AG08396 (cell line): ENCODE measurements around the gene ADAMTSL5.
A peak's percentile ranks its signal among the peaks of the same experiment; 100 is the strongest.
"Not testable (repeated sequence)": the region's sequence is repeated elsewhere in the genome, so short reads cannot be mapped to it uniquely, and the experiment has no call there.

ENCODE experiments used
- DNase-seq: peaks from one replicate; pipeline ENCODE4 v3.0.0; 2012; ENCODE audit warnings: low spot score, mixed read lengths

Gene ADAMTSL5

GRCh38 chr19:1481893-1482360 lies 30.9 kb downstream of the ADAMTSL5 start:
- no peak for DNase-seq

GRCh38 chr19:1481224-1481892 lies 31.5 kb downstream of the ADAMTSL5 start:
- no peak for DNase-seq

DNA sequence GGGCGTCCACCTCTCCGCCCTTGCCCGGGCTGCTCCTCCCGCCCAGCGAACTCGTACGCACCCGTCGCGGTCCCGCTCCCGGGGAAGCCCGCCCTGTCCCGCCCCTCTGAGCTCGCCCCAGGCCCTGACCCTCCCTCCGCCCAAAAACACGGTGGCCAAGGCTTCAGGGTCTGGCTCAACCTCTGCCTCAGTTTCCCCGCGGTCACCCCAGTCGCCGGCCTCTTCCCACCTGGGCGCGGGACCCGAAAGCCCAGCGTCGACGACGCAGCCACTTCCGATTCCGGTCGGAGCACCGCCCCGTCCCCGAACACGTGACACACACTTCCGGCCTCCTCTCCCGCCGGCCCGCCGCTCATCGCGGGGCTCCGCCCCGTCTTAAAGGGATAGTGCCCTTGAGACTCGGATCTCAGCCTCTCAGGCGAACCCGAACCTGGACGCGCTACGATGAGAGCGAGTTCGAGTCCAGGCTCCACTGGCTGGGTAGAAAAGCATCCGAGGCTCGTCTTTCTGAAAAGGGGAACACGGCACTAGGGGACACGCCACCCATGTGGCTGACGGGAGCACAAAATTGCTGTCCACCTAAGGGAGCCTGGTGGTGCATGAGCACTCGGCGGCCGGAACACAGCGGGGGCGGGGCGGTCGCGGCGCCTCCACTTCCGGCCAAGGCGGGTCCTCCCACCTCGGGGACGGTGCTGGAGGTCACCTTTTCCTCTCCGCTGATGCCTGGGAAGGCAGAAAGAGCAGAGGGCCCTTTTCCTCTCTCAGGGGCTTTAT lies 33.7 kb downstream of the ADAMTSL5 start, which contains the start of gene C19orf25:
C19orf25 (minus strand) TSS at position 282 of the 774 bp plus-strand sequence. CDS start 312 bp downstream, outside the sequence.
- peak; percentile 98 for DNase-seq

GRCh38 chr19:1477056-1477455 lies 35.8 kb downstream of the ADAMTSL5 start:
- DNase-seq, result not testable (repeated sequence)

- no peak for DNase-seq
Measured at GRCh38 chr19:1475751-1476437, 36.9 kb downstream of the ADAMTSL5 start.

DNA sequence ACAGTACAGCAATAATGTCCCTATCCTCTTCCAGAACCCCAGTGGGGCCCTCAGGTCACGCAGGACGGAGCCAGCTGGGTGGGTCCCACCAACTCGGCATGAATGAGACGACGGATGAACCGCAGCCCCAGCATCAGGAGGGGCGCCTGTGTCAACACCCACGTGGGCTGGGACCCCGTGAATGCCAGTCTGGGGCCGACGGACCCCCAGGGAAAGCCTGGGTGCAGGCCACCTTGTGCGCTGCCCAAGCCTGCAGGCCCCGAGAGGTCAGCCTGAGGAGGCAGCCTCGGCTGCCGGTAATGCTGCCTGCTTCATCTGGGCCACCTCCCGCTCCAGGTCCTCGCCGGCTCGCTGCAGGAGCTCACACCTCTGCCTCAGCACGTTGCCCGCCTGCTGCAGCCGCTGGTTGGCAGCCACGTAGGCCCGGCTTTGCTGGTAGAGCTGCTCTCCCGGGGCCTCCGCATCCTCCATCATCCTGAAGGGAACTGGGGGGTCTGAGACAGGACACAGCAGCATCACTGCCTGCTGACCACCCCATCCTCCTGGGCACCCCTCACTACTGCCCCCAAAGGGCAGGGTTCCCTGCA lies 38.0 kb downstream of the ADAMTSL5 start:
- DNase-seq, result no peak

GRCh38 chr19:1474011-1474764 lies 38.6 kb downstream of the ADAMTSL5 start:
- DNase-seq, result peak; percentile 68

DNA sequence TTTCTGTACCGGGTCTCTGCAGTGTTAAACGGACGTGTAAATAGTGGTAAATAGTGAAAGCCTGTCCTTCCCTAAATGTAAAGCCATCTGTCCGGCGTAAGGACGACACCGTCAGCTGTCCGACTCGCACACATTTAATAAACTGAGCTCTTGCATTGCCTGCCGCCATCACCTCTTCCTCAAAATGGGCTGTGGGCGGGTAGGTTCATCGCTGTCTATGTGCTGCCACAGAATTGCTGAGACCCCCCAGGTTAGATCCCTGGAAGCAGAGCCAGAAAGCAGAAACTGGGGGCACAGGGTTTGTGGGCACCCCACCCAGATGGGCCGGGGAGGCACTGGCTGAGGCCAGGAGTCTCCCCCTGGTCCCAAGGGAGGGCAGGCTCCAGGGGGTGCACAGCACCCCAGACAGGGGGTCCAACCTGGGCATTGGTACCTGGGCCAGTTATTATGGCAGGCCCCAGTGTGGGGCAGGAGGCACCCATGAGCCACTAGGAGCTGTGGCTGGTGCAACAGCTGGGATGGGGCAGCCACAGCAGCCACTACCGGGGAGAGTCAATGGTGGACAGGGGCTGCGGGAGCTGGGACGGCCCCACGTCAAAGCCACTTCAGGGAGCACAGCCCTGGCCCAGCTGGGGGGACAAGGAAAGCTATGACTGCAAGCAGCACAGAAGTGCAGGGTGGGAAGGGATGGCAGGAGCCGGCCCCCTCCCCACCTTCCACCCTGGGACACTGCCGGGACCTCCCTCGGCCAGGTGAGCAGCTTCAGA lies 39.6 kb downstream of the ADAMTSL5 start:
- no peak for DNase-seq

DNA sequence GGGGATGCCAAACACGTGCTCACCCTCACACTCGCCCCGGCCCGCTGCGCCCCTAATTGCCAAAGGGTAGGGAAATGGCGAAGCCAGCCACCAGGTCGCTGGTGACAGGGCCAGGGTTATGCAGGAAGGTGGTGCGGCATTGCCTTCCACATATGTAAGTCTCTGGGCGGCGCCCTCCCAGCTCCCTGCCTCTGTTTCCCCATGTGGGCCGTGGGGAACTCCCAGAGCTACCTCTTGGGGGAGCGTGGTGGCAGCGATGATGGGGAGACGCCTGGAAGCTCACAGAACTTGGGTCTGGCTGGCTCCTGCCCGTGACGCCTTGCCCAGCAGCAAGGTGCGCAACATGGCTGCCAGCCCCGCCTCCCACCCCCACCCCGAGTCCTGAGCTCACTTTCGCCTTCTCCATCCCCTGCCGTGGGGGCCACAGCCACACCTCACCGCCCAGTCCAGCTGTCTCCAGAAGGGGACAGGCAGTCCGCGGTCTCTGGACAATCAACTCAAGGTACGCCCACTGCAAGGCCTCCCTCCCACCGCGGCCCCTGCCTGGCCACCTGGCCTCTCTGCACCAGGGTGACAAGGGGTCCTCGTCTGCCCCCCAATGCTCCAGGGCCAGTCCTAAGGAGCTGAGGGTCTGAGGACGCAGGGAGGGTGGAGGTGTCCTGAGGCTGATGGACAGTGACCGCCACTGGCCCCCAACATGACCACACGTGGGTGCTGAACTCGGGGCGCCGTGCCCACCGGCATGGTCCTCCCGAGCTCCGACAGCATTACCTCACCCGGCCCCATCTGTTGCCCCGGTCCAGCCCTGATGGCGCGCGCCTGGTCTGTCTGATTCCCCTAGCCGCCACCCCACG lies 40.4 kb downstream of the ADAMTSL5 start:
- DNase-seq, result no peak

- no peak for DNase-seq
Measured at GRCh38 chr19:1471515-1472160, 41.2 kb downstream of the ADAMTSL5 start.

- no peak for DNase-seq
Measured at GRCh38 chr19:1471010-1471514, 41.8 kb downstream of the ADAMTSL5 start.

DNA sequence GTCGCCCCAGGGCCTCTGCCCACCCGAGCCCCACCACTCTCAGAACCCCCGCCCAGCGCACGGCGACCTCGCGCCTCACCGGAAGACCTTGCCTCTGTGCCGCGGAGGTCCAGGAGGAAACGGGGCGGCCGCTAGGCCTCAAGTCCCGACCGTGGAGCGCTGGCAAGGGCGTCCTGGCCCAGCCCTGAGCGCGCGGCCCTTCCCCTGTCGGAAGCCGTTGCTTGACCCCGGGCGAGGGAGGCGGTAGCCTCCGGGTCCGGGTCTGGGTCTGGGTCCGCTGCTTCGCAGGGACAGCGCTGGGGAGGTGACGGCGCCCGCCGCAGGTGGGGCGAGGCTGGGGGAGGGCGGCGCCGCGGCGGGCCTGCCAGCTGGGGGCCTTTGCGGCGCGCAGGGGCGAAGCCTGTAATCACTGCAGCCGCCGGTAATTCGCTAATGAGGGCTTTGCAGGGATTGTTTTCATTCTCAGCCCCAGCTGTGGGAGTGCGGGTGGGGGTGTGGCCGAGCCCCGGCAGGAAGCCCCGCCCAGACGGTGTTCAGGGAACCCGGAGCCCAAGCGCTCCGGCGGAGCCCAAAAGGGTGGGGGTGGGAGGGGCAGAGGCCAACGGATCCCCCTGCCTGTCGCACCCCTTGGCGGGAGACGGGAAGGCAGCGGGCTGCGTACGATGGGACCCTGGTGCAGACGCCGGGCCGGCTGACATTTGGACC lies 42.4 kb downstream of the ADAMTSL5 start:
- DNase-seq, result peak; percentile 72

DNA sequence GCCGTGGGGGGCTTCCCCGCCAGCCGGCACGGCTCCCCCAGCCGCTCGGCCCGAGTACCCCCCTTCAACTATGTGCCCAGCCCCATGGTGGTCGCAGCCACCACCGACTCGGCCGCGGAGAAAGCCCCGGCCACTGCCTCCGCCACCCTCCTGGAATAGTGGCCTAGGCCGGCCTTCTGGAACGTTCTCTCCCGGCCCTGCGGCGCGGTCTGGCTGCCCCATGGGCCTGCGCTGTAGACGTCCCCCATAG lies 42.8 kb downstream of the ADAMTSL5 start:
- DNase-seq, result no peak

GRCh38 chr19:1469255-1470054 lies 43.4 kb downstream of the ADAMTSL5 start:
- no peak for DNase-seq

GRCh38 chr19:1468821-1469254 lies 44.0 kb downstream of the ADAMTSL5 start:
- DNase-seq, result peak; percentile 71

- DNase-seq, result no peak
Measured at GRCh38 chr19:1468274-1468820, 44.5 kb downstream of the ADAMTSL5 start.

GRCh38 chr19:1467490-1468273 lies 45.1 kb downstream of the ADAMTSL5 start:
- no peak for DNase-seq
